Upper lobe of left lung (tissue), 4 donors: ENCODE results near the gene KRT86.
"Not testable (repeated sequence)": the region's sequence is repeated elsewhere in the genome, so short reads cannot be mapped to it uniquely, and the experiment has no call there.

Source experiments
- CTCF ChIP-seq, 6 experiments: fragments of 450-650 bp in 4 of 6; fragments of 200-600 bp in 2 of 6; sonication (generic) in 2 of 6; IDR thresholded peaks; one replicate each; pipeline ENCODE4 v1.5.1; 2016 to 2019; ENCODE audit warnings: antibody characterized with exemption in 6 of 6
- POLR2AphosphoS5 ChIP-seq, 2 donors: sonication (generic); formaldehyde crosslinking; IDR thresholded peaks; one replicate each; pipeline ENCODE4 v1.5.1; 2017; ENCODE audit warnings: antibody characterized with exemption in 2 of 2

DNA sequence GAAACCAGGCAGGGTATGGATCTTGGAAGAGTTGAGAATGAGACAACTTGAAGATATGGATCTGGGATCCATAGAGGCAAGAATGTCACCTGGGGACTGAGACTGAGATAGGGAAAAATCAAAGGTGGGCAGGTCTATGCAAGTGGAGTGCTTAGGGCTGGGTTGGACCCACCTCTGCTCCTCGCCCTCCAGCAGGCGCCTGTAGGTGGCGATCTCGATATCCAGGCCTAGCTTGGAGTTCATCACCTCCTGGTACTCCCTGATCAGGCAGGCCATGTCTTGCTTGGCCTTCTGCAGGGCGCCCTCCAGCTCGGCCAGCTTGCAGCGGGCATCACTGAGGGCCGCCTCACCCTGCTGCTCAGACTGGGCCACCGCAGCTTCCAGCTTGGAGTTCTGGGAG, 41.3 kb downstream of the KRT86 start:
- not testable (repeated sequence) for TF ChIP-seq CTCF, POLR2AphosphoS5 (IDR thresholded peaks at IDR 0.05)
